ENCODE measurements around the gene ADORA2A. TPM values are rescaled to one million over a fixed set of nuclear protein-coding genes. Genes with fewer than 3 reads are reported as not detected.

ADORA2A gene
- total RNA-seq, result 0.32 and 1.3 TPM in 2 replicates

DNA sequence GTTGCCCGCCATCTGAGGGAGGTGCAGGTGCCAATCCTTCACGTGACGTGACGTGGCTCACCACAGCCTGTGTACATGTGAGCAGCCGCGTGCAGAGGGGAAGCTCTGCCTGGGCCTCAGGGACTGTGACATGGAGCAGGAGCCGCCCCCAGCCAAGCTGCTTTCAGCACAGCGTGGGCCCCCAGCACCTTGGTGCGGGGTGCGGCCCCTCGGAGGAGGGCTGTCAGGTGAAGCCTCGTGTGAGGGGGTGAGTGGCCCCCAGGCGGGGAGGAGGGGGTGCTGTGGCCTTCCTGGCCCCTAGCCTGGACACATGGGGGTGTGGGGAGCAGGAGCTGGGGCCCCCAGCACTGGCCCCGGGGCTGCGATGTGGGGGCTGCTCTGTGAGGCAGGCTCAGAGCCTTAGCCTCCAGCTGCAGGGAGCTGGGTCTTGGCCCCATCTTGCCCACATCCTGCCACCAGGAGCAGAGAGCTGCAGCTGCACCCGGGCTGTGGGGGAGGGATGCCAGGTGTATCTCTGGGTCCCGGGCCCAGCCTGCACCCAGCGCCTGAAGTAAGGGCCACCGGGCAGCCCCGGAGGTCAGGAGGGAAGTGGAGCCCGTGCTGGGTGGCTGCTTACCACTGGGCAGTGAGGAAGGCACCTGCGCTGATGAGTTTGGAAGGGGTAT lies at the start of gene ADORA2A:
Gene ADORA2A (plus strand): TSS at position 100 of the 665 bp plus-strand sequence. CDS start 5,806 bp downstream, outside the sequence.

Other genes with a start within 250 kb of the ADORA2A start
- 8.9 and 18.2 TPM in 2 replicates for gene SUSD2, start 246.1 kb upstream of the ADORA2A start, total RNA-seq
- 9.7 and 13.7 TPM in 2 replicates for gene GGT5, start 182.5 kb upstream of the ADORA2A start, total RNA-seq
- gene SPECC1L, start 156.8 kb upstream of the ADORA2A start, total RNA-seq, result 52.5 and 71.8 TPM in 2 replicates
- not detected in 2 replicates for gene UPB1, start 67.7 kb downstream of the ADORA2A start, total RNA-seq
- gene GUCD1, start 127.5 kb downstream of the ADORA2A start, total RNA-seq, result 85.4 and 95.1 TPM in 2 replicates
- gene SNRPD3, start 128.4 kb downstream of the ADORA2A start, total RNA-seq, result 66.2 and 80.1 TPM in 2 replicates
- 3.9 and 4.2 TPM in 2 replicates for gene LRRC75B, start 165.5 kb downstream of the ADORA2A start, total RNA-seq
- gene GGT1, start 175.6 kb downstream of the ADORA2A start, total RNA-seq, result 1.5 and 2.2 TPM in 2 replicates

Measured in articular chondrocyte of knee joint (primary cell).